Lung (tissue), 12 donors: ENCODE measurements around the gene CNDP2. TPM values are rescaled to one million over a fixed set of nuclear protein-coding genes. Genes with fewer than 3 reads are reported as not detected.
"Not testable (repeated sequence)": the region's sequence is repeated elsewhere in the genome, so short reads cannot be mapped to it uniquely, and the experiment has no call there.

Experiments used
- ATAC-seq: fragments of 200-7000 bp; cut with Tn5 transposase; one replicate; pipeline ENCODE4 v1.9.1; 2020; ENCODE audit warnings: moderate number of reproducible peaks; ENCODE audit not compliant: insufficient read depth, low FRiP score
- DNase-seq, 3 donors: peaks; one replicate each; pipeline ENCODE4 v3.0.0-alpha.2; 2013 to 2017
- H3K27ac ChIP-seq, 2 donors: one replicate each; pipeline ENCODE4 v1.5.1; 2013; ENCODE audit warnings: mild to moderate bottlenecking in 2 of 2, moderate library complexity in 2 of 2, control low read depth in 1 of 2, inconsistent platforms in 1 of 2, low read depth in 1 of 2, low read length in 1 of 2
- H3K27me3 ChIP-seq, 3 donors: one replicate each; pipeline ENCODE4 v1.5.1; 2013; ENCODE audit warnings: low read length in 2 of 3; ENCODE audit not compliant: control insufficient read depth in 3 of 3, insufficient read depth in 3 of 3
- H3K36me3 ChIP-seq, 4 donors: one replicate each; pipeline ENCODE4 v1.5.1; 2013; ENCODE audit warnings: low read length in 4 of 4, mild to moderate bottlenecking in 1 of 4, moderate library complexity in 1 of 4; ENCODE audit not compliant: control insufficient read depth in 4 of 4, insufficient read depth in 4 of 4
- H3K4me1 ChIP-seq, 5 donors: one replicate each; pipeline ENCODE4 v1.5.1; 2013; ENCODE audit warnings: low read length in 5 of 5, mild to moderate bottlenecking in 2 of 5, moderate library complexity in 1 of 5; ENCODE audit not compliant: control insufficient read depth in 5 of 5, insufficient read depth in 5 of 5
- H3K4me3 ChIP-seq: one replicate; pipeline ENCODE4 v1.5.1; 2013; ENCODE audit warnings: mild to moderate bottlenecking, control low read depth, moderate library complexity
- H3K9ac ChIP-seq, 2 donors: one replicate each; pipeline ENCODE4 v1.5.1; 2013; ENCODE audit warnings: low read length in 2 of 2, control low read depth in 1 of 2; ENCODE audit not compliant: insufficient read depth in 1 of 2
- H3K9me3 ChIP-seq, 4 donors: one replicate each; pipeline ENCODE4 v1.5.1; 2013; ENCODE audit warnings: low read length in 3 of 4, mild to moderate bottlenecking in 1 of 4, moderate library complexity in 1 of 4; ENCODE audit not compliant: control insufficient read depth in 4 of 4, insufficient read depth in 3 of 4
- CTCF ChIP-seq: IDR thresholded peaks from 2 replicates; pipeline ENCODE4 v1.5.1; 2012; ENCODE audit warnings: mild to moderate bottlenecking; ENCODE audit errors: control extremely low read depth, extremely low read depth
- WGBS, 2 donors: extraction: QIAGEN DNeasy Blood & Tissue Kit; methylation state at CpG; one replicate each; pipeline ENCODE4 v1.1.7; 2013; 5-methylcytosine and 5-hydroxymethylcytosine counted together
- polyA plus RNA-seq, 2 donors: library from polyadenylated mRNA; stranded (reverse); fragments of 200-250 nt; gene quantifications; one replicate each; pipeline ENCODE4 v1.2.1, GENCODE V29; 2013
- total RNA-seq, 2 donors: library from RNA; depleted of rRNA in 1 of 2; stranded (reverse); fragments of >200 nt in 1 of 2; gene quantifications; one replicate each; pipeline ENCODE4 v1.2.1, GENCODE V29; 2014 to 2021
- donor health status: control.
- donor health status: control.
- donor health status: Bipolar disorder and iron deficiency.
- donor health status: healthy.
- donor health status: DM: yes; HTN: yes; CAD: no.

The CNDP2 gene
- total and polyA plus RNA-seq, 4 donors, result 152 to 311 (median 191) TPM

DNA sequence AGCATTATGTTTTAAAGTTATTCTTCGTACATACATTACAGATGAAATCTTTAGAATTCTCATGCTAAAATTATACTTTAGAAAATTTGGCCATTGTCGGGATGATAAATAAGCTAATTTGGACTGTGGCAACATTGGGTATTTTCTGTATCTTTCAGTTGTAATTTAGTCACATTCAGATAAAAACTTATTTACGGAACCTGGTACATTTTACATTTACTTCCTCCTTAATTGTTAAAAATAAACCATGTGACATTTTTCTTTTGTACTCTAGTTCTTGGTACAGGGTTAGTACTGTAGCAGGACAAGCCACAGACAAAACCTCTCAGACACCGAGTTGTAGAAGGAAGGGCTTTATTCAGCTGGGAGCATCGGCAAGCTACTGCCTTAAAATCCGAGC is 4.2 kb downstream of the CNDP2 start:
- no peak for TF ChIP-seq CTCF
- ATAC-seq, result no peak
- no peaks in the 10 kb centered on the region for H3K27me3 ChIP-seq
- peak overlapping the region in 1 of 2 donors; percentile 47 for H3K27ac ChIP-seq
- whole genome bisulfite sequencing, 2 donors, result 54 to 59% methylated on average over 5 to 6 of the region's 6 CpGs
- H3K36me3 ChIP-seq, result peaks cover 11 to 20% (median 18%) of the 10 kb centered on the region in 4 donors
- no peak for DNase-seq
- peaks cover 2 to 16% (median 6%) of the 10 kb centered on the region in 5 donors for H3K4me1 ChIP-seq
- H3K9me3 ChIP-seq, result no peaks in the 10 kb centered on the region
- H3K9ac ChIP-seq, result no peak overlapping the region
- no peak overlapping the region for H3K4me3 ChIP-seq

GRCh38 chr18:74500774-74501173 is 4.6 kb downstream of the CNDP2 start:
- Histone ChIP-seq H3K36me3 (peaks cover 11 to 20% (median 19%) of the 10 kb centered on the region in 4 donors), H3K4me1 (peaks cover 2 to 16% (median 6%) of the 10 kb centered on the region in 5 donors), H3K27ac (peak overlapping the region in 1 of 2 donors; percentile 73)
- 62 to 77% methylated on average over 8 of the region's 8 CpGs for WGBS, 2 donors
- not testable (repeated sequence) for H3K27me3 ChIP-seq, H3K4me3 ChIP-seq, ATAC-seq, H3K9me3 ChIP-seq, DNase-seq, H3K9ac ChIP-seq

- WGBS, 2 donors, result 74 to 87% methylated on average over 4 of the region's 4 CpGs
- Histone ChIP-seq H3K4me3 (no peak overlapping the region), H3K27ac (peak overlapping the region in 1 of 2 donors; percentile 73), H3K4me1 (peaks cover 2 to 18% (median 6%) of the 10 kb centered on the region in 5 donors), H3K9ac (no peak overlapping the region), H3K9me3 (no peaks in the 10 kb centered on the region), H3K27me3 (no peaks in the 10 kb centered on the region), H3K36me3 (peaks cover 9 to 22% (median 20%) of the 10 kb centered on the region in 4 donors)
- DNase-seq (no peak), ATAC-seq (no peak)
- no peak for TF ChIP-seq CTCF
These were observed 5.2 kb downstream of the CNDP2 start for GRCh38 chr18:74501386-74501785.

DNA sequence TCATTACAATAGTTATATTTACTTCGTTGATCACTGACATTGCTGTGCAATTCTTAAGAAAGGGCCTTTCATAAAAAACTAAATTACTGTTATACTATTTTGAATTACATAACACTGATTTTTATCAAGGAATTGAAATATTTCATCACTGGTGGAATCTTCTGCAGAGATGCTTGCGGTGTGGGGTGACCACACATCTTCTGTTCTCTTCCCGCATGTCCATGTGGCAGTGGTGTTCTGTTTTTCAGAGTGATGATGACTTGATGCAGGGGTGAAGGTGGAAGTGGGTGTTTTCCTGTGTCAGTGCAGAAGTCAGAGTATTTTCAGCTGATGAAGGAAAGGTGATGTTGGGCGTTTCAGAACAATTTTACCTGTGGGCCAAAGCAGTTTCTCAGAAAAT is 7.0 kb downstream of the CNDP2 start:
- H3K36me3 ChIP-seq, result peaks cover 12 to 38% (median 20%) of the 10 kb centered on the region in 4 donors
- no peak for TF ChIP-seq CTCF
- H3K4me1 ChIP-seq, result peaks cover 0 to 13% (median 4%) of the 10 kb centered on the region in 5 donors
- no peak overlapping the region for H3K4me3 ChIP-seq
- no peak overlapping the region for H3K27ac ChIP-seq
- DNase-seq (no peak), ATAC-seq (no peak)
- no peaks in the 10 kb centered on the region for H3K27me3 ChIP-seq
- peak overlapping the region in 1 of 2 donors; percentile 9 for H3K9ac ChIP-seq
- no peaks in the 10 kb centered on the region for H3K9me3 ChIP-seq
- 56 to 82% methylated on average over 4 of the region's 4 CpGs for WGBS, 2 donors
